NCI-H82 (cell line): ENCODE results near the gene UQCRC1.

Source experiments
- DNase-seq: peaks from one replicate; lab custom pipeline; 2025; lab: John Stamatoyannopoulos, UW

UQCRC1 gene

DNA sequence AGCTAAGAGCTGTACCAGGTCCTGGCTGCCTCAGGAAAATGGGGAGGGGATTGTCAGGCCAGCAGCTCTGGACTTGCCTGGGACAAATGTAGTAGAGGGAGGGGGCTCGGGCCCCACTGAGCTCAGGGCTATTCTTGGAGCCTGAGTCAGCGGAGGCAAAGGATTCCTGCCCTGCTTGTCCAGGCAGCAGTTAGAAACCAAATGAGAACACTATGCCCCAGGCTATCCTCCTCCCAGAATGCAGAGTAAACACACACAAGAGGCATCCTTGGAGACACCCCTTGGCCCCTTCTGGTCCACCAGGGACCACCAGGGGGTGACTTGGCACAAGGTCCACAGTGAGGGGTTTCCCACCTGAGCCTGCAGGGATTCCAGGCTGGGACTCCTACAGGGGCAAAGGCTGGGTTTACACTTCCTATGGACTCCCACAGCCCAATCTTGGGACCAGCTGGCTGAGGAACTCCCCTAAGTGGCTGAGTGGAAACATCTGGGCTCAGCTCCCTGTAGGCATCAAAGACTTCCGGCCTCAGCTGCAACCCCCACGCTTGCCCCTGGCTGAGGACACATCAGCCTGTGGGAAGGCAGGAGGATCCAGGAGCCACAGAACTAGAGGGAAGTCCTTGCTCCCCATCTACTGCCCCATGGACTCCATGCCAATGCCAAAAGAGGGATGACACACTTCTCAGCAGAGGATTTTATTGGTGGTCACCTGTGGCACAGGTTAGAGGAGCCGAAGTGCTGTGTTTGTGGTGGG is 10.9 kb downstream of the UQCRC1 start:
- no peak for DNase-seq

DNA sequence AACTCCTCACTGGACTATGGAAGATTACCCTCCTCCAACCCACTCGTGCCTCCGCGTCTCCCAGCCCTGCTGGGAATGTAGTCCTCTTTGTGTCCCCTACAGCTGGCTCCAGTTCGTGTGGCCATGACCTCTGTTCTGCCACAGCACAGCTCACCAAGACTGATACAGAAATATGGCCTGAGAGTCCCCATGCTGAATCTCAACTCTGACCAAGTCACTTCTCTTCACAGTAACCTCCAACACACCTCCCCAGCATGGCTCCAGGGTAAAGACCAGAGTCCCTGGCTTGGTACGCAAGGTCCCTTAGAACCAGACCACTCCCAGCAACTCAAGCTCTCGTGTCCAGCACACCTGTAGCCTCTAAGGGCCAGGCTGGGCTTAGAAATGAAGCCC is 12.0 kb downstream of the UQCRC1 start:
- no peak for DNase-seq

DNA sequence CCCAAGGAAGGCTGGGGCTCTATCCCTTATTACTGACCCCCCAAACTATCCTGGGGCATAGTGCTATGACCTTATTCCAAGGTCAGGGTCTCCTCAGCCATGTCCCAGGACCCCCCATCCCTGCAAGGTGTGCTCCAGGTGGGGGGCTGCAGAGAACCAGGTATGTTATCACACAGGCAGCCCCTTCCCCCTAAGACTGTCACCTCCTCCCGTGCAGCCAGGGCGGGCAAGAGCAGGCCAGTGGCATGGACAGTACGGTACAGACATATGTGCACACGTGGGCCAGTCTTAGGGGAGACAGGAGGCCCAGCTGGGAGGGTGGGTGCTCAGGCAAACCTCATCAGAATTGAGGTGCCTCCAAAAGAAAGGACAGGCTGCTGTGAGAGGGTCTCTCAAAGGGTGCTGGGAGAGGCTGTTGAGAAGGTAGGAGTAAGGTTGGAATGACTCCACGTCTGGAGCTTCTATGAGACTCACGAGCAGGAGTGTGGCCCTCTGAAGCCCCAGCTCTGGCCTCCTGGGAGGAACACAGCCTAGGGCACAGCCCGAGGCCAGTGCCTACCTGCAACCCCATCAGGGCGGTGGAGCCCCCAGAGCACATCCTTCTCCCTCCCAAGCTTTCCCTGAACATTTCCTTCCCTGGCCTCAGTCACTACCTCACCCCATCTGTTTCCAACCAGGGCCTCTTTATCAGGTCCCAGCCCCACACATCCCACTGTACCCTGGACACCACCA is 12.6 kb downstream of the UQCRC1 start:
- DNase-seq = no peak

DNA sequence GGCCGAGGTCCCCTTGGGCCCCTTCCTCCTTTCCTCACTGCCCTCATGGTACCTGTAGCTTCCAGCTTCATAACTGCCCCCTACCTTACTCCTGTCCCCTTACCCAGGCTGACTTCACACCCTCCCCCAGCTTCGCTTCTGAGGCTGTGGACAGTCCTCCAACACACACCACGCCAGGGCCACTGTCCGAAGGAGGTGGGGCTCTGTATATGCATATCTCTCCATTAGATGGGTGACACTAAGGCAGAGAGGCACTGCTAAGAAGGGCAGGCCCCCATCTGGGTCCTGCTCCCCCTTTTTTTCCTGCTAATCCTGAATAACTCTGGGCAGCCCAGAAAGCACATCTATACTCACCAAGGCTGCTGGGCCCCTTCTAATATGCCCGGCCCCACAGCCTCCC is 13.3 kb downstream of the UQCRC1 start:
- no peak for DNase-seq

DNA sequence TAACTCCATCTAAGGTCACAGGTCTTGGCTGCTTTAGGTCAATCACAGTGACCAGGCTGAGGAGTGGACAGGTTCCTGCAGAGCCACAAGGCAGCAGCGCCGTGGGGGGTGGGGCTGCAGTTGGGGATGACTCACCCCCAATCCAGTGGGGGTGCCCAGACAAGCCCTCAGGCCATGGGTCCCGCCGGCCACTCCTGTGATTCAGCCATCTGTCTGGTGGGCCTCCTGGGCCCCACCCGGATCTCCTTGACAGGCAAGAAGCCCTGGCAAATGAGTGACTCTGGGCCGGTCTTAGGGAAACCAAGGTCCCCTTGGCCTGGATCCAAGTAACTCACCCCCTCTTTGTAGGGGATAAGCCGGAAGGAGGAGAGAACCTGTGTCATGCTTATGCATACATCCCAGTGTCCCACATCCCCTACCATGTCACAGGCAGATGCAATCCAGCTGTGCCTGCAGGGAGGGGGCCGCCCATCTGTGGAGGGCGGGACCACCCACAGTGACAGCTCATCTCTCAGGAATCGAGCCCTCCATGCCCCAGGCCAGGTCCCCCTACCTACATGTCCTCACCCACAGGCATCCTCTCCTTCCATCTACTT is 13.8 kb downstream of the UQCRC1 start:
- peak; percentile 34 for DNase-seq

DNA sequence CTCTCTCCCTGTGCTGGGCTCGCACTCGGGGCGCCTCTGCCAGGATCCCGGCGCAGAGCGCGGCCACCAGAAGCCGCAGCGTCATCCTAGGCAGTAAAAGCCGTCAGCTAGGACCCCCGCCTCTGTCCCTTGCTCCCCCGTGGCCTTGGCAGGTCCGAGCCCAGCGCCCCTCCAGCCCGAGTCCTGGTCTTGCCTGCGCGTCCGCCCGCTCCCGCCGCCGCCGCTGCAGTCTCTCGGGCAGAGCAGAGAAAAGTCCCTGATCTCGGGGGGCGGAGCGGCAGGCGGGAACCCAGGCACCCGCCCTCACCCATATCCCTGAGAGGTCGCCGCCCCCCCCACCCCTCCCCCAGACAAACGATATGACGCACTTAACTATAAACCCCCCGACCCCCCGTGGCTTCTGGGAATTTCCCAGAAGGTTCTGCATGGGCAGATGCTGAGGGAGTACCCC is 14.3 kb downstream of the UQCRC1 start, which contains the start of gene COL7A1:
Gene COL7A1, minus strand, starts transcription at position 255 of the 451 bp plus-strand sequence. Its CDS starts 170 bp downstream, at position 85.
- DNase-seq = no peak

DNA sequence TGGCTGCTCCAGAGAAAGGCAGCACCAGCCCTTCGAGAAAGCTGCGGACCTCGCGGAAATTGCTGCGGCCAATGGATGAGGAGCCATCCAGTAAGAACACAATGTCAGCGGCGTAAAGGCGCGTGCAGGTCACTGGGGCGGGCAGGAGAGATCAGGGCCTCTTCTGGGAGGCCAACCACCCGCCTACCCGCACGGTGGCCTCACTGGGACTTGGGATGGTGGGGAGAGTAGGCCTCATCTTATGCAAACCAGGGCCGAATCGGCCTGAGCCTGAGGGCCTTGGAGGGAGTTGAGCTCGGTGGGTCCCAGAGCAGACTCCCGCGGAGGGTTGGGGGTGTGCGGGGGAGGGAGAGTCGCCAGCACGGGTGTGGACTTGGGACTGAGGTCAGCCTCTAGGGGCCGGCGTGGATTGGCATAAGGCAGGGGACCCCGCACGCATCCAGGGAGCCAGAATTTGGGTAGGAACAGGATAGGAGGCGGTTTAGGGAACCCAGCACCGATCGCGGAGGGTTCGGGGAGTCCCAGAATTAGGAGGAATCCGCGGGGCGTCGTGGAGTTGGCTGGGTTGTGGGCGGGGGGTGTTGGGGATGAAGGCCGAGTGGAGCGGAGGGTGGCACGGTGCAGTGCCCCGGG is 14.9 kb downstream of the UQCRC1 start:
- DNase-seq = no peak

DNA sequence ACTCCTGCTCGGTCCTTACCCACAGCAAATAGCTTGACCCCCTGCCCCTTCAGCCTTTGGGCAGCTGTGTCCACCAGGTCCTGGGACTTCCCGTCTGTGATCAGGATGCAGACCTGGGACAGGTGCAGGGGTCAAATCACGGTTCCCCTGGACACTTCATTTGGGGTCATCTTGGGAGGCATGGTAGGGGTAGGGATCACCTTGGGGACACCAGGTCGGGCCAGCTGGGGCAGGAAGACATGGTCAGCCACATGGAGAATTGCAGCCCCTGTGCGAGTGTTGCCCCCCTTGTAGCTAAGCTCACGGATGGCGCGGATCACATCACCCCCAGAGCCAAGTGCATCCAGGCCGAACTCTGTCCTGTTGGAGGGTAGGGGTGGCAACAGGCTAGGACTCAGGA is 16.1 kb downstream of the UQCRC1 start:
- no peak for DNase-seq

DNA sequence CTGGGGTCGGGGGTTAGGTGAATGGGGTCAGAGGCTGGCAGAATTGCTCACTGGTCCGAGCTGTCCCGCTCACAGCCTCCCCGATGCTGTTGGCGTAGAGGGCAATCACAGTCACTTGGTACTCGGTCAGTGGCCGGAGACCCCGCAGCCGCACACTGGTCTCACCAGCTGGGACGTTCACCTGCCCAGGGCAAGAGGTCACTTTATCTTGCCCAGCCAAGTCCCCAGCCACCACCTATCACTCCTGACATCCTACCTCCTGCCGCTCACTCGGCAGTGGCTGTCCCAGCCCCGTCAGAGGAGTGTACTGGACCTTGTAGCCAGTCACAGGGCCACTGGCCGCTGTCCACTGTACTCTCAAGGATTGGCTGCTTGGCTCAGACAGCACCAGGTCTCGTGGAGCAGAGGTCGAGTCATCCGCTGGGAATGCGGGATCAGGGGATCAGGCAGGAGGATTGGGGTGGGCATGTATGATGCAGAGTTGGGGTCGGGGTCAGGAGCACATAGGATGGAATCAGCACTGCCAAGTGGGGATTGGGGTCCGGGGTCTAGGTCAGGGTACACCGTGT is 16.8 kb downstream of the UQCRC1 start:
- DNase-seq = no peak

DNA sequence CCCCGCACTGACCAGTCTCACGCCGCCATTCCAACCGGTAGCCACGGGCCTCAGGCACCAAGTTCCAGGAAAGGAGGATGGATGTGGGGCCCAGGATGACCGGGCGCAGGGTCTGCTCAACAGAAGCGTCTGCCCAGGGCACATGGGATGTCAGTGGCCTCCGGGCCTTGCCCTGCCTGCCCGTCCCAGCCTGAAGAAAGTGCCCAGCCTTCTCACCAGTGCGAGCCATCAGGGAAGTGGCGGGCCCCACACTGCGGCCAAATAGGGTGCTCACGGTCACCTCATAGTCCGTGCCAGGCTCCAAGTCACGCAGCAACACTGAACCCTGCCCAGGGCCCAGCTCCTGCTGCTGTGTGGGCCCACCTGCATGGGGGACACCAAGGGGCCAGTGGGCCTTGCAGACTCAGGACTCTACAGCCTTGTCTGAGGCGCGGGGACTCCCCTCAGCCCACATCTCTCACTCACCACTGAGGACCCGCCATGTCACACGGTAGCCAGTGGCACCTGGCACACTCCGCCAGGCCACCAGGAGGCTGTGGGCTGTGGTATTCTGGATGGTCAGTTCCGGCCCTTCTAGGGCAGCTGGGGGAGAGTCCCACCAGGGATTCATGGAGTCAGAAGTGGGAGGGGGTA is 17.4 kb downstream of the UQCRC1 start:
- DNase-seq = no peak

DNA sequence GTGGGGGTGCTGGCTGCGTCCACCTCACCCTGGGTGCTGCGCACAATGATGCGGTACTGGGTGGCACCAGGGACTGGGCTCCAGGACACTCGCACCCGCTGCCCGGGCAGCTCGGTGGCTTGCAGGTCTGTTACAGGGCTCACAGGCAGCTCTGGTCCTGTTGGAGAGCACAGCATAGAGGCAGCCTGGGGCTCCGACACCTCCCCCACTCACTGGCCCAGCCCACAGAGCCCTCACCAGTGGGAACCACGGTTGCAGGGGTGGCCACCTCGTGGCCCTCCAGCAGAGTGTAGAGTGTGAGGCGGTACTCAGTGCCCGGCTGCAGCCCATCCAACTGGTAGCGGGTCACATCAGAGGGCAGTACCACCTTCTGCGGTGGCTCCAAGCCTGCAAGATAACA is 18.0 kb downstream of the UQCRC1 start:
- DNase-seq = no peak

DNA sequence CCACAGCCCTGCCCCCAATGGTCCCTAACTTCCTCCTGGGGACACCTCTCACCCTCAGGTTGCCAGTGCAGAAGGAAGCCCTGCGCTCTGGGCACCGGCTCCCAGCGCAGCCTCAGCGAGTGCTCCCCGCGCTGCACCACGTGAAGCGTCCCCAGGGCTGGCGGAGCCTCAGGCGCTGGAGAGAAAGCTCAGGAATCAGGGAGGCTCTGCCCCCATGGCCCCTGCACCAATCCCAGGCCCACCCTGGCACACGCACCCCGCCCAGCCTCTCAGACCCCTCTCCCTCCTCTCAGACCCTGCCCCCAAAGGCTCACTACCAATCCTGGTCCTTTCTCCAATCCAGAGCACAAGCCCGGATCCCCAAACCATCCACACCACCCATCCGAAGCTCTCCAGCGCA is 21.2 kb downstream of the UQCRC1 start:
- DNase-seq = peak; percentile 3

DNA sequence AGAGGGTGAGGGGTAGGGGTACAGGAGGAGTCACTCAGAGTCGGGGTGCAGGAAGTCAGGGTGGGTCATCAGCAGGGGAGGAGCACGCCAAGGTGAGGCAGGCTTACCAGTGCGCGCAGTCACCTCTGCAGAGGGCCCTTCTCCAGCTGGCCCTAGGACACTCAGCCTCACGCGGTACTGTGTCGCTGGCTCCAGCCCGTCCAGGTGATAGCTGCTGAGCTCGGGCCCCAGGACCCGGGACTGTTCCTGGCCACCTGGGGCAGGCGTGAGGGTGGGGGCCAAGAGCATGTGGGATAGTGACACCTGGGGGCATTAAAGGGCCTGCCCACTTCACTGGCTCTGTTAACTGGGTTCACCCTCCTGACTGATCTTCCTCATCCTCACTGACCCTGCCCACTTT is 21.8 kb downstream of the UQCRC1 start:
- no peak for DNase-seq

DNA sequence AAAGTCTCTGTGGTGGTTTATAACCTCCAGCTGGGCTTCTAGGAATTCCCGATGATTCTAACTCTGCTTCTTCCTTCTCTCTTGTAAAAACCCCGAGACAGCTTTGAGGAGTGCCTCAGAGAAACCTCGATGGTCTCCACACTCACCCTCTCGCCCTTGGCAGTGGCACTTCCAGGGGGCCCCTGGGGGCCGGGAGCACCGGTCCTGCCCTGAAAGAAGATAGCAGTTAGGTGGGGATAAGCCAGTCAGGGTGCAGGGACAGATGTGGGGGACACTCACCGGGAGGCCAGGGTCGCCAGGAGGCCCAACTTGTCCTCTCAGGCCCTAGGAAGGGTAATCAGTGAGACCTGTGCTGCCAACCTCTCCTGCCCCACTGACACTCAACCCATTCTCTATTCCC is 24.0 kb downstream of the UQCRC1 start:
- no peak for DNase-seq

DNA sequence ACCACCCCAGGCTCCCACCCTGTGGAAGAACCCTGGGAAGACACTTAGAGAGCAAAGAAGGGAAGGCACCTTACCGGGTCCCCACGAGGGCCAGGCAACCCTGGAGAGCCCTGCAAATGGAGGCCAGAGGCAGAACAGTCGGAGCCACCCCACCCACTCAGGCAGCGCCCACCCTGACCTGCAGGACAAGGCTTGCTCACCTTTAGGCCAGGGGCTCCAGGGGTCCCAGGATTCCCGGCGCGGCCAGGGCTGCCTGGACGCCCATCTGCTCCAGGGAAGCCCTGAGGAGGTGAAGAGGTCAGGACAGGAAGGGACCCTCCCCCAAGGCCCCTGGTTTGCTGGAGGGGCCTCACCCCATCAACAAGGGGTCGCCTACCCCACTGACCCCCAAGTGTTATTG is 24.6 kb downstream of the UQCRC1 start:
- DNase-seq = no peak

DNA sequence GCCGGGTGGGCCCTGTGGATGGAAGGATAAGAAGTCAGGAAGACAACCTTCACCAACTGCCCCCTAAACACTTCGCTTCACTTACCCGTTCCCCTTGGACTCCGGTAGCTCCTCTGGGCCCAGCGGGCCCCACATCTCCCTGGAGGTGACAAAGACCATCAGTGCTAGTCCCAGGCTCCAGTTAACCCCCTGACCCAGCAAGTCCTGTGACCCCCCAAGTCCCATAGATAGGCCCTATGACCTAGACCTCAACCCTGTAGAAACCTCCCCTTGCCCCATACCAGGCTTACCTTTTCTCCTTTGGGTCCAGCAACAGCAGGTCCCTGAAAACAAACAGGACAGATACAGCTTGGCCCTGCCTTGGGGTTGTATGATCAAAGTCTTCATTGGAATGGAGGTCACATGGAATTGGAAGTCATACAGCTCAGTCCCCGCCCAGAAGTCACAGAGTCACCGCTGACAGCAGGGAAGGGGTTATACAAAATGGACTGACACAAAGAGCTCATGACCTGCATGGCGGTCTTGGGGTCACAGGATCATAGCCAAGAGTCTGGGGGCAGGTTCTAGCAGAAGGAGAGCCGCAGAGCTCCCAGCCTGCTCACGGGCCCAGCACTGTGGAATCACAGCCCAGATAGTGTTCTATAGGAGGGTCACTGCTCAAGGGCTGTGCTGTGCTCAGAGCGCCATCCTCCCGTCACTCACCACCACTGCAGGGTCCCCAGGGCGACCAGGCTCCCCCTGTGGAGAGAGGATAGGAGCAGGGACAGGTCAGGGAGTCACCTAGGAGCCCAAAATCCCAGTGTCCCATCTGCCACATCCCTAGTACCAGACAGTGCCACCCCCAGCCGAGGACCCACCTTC is 27.6 kb downstream of the UQCRC1 start:
- DNase-seq = no peak

DNA sequence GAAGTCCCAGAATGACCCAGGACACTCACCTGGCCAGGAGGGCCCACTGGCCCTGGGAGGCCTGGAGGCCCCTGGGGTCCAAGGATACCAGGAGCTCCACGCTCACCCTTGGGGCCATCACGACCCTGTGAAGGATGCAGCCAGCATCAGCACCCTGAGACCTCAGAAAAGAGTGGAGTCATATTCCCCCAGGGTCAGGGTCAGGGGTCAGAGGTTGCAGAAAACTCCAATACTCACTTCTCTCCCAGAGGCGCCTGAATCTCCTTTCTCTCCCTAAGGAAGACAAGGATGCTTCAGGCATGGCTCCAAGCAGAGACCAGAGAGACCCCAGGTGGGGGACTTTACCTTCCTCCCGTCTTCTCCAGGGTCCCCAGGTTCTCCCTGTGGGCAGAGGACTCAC is 32.8 kb downstream of the UQCRC1 start:
- DNase-seq = no peak

DNA sequence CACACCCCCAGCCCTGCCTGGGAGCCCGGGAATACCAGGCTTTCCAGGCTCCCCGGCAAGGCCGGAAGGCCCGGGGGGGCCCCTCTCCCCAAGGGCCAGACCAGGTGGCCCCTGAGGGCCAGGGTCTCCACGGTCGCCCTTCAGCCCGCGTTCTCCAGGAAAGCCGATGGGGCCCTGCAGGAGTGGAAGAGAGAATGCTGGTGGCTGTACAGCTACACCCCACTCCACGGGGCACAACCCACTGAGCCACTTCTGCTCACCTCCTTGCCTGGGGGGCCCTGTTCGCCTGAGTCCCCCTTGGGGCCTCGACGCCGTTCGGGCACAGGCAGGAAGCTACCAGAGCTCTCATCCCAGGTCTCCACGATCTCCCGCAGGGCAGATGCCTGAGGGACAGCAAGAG is 34.1 kb downstream of the UQCRC1 start:
- no peak for DNase-seq

DNA sequence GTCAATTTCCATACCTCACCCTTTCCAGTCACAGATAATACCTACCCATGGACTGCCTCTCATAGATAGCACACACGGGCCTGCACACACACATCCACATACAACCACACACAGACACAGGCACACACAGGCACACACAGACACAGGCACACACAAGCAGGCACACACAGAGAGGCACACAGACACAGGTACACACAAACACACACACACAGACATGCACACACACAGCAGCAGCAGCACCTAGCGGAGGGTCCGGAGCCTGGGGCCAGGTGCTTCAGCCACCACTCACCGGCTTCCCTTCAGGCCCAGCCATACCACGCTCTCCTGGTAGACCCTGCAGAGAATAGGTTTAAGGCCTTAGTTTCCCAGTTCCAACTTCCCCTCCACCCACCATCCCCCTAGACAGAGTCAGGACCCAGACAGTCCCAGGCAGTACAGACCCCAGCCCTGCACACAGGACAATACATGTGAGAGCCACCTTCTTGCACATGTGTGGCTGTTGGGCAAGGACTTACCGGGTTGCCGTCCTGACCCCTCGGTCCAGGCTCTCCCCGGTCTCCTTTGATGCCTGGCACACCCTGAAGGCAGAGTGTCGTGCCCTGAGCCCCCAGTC is 35.4 kb downstream of the UQCRC1 start:
- DNase-seq = no peak

DNA sequence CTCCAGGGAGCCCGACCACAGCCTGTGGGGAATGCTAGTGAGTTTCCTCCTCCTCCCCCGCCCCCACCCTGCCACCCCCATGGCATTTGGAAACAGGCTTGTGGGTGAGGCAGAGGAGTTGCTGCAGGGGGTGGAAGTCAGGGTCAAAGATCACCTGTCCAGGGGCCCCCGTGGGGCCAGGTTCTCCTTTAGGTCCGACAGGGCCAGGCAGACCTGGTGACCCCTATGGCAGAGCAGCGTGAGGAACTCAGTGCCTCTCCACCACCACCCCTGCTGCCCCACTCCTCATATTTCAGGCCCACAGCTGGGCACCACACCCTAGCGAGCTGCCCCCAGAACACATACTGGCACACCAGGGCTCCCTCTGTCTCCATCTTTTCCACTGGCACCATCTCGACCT is 36.9 kb downstream of the UQCRC1 start:
- DNase-seq = no peak
